HepG2 (cell line): ENCODE measurements around the gene PRICKLE2. TPM values are rescaled to one million over a fixed set of nuclear protein-coding genes. Genes with fewer than 3 reads are reported as not detected.

Source experiments
- ATAC-seq: fragments of 200-7000 bp; cut with Tn5 transposase; 3 replicates; pipeline ENCODE4 v1.9.1; 2020; ENCODE audit warnings: mild to moderate bottlenecking, moderate library complexity
- BruUV-seq: library from RNA; stranded (reverse); fragments of 400-500 nt; replicated peaks from 2 replicates; lab custom pipeline; 2021; lab: Mats Ljungman, UMichigan
- CTCF ChIA-PET: fragments of 300-600 bp; formaldehyde crosslinking; extraction: SDS; loops from one replicate; lab custom pipeline; 2021; ENCODE audit warnings: low total read pairs, inconsistent platforms, low intra/inter-chr PET ratio; lab: Yijun Ruan, JAX
- POLR2A ChIA-PET: fragments of 350-600 bp; sonication (Branson Sonifier 250); formaldehyde crosslinking; loops from one replicate; lab custom pipeline; 2020; ENCODE audit warnings: antibody characterized with exemption, inconsistent platforms; lab: Yijun Ruan, JAX
- DNase-seq: peaks from one replicate; pipeline ENCODE4 v3.0.0-alpha.2; 2015; ENCODE audit warnings: low spot score
- FAIRE-seq: peaks from 3 replicates; lab custom pipeline; 2011; peaks lifted over from hg19 to GRCh38; lab: Jason Lieb, UNC
- H2AFZ ChIP-seq: one replicate; pipeline ENCODE4 v1.6.1; 2011; ENCODE audit warnings: low read length, inconsistent platforms
- H3K27ac ChIP-seq: fragments of 300-600 bp; 3 replicates; pipeline ENCODE4 v1.8.0; 2011; ENCODE audit warnings: mixed run types, mild to moderate bottlenecking, mixed read lengths, low read length, inconsistent platforms; ENCODE audit not compliant: insufficient read depth; ENCODE audit errors: extremely low read length
- H3K27me3 ChIP-seq, 2 experiments: fragments of 200-600 bp in 1 of 2; 2 replicates in 1 of 2; 3 replicates in 1 of 2; pipeline versions ENCODE4 v1.6.0 to v1.8.0; 2011; ENCODE audit warnings: low read length in 2 of 2, mild to moderate bottlenecking in 2 of 2, moderate library complexity in 2 of 2, inconsistent platforms in 1 of 2; ENCODE audit not compliant: insufficient read depth in 2 of 2, control insufficient read depth in 1 of 2
- H3K36me3 ChIP-seq, 2 experiments: fragments of 200-600 bp in 1 of 2; replicated peaks in 1 of 2; 2 replicates in 1 of 2; 3 replicates in 1 of 2; pipeline versions ENCODE4 v1.5.1 to v1.8.0; 2011; ENCODE audit warnings: low read length in 2 of 2, inconsistent platforms in 1 of 2; ENCODE audit not compliant: insufficient read depth in 2 of 2, control insufficient read depth in 1 of 2
- H3K4me1 ChIP-seq: 2 replicates; pipeline ENCODE4 v1.5.1; 2012; ENCODE audit warnings: low read length, inconsistent platforms; ENCODE audit not compliant: insufficient read depth
- H3K4me2 ChIP-seq: 2 replicates; pipeline ENCODE4 v1.6.0; 2011; ENCODE audit warnings: low read depth, low read length, inconsistent platforms
- H3K4me3 ChIP-seq, 3 experiments: fragments of 200-600 bp in 1 of 3; sonication (generic), shearing (Covaris generic) in 1 of 3; replicated peaks in 1 of 3; 2 replicates each; pipeline ENCODE4 v1.5.1; 2011 to 2016; ENCODE audit warnings: low read length in 3 of 3, inconsistent platforms in 2 of 3, low read depth in 2 of 3, mild to moderate bottlenecking in 2 of 3, control low read depth in 1 of 3, mixed read lengths in 1 of 3; ENCODE audit not compliant: insufficient read depth in 1 of 3
- H3K79me2 ChIP-seq: one replicate; pipeline ENCODE4 v1.6.1; 2011; ENCODE audit warnings: low read length, inconsistent platforms; ENCODE audit not compliant: insufficient read depth
- H3K9ac ChIP-seq: 2 replicates; pipeline ENCODE4 v1.6.0; 2011; ENCODE audit warnings: mild to moderate bottlenecking, low read depth, low read length, inconsistent platforms; ENCODE audit not compliant: insufficient read depth
- H3K9me3 ChIP-seq: 2 replicates; pipeline ENCODE4 v1.5.1; 2012; ENCODE audit warnings: mild to moderate bottlenecking, low read length
- H4K20me1 ChIP-seq: 2 replicates; pipeline ENCODE4 v1.6.0; 2011; ENCODE audit warnings: inconsistent platforms, mild to moderate bottlenecking, low read length, moderate library complexity; ENCODE audit not compliant: insufficient read depth
- AHDC1 ChIP-seq: sonication (generic); formaldehyde crosslinking; IDR thresholded peaks from 2 replicates; pipeline ENCODE4 v1.5.1; 2020; ENCODE audit warnings: mild to moderate bottlenecking, missing genetic modification reagents, borderline replicate concordance
- FOSL2 ChIP-seq: sonication (generic); formaldehyde crosslinking; IDR thresholded peaks from 2 replicates; pipeline ENCODE4 v1.4.0; 2020; ENCODE audit warnings: missing genetic modification reagents
- HNF4A ChIP-seq: sonication (generic); formaldehyde crosslinking; IDR thresholded peaks from 2 replicates; pipeline ENCODE4 v1.4.0; 2020; ENCODE audit warnings: missing genetic modification reagents
- NFYC ChIP-seq: IDR thresholded peaks from 2 replicates; pipeline ENCODE4 v1.6.1; 2016; ENCODE audit warnings: missing genetic modification reagents, missing compliant biosample characterization
- PAXIP1 ChIP-seq: sonication (generic); formaldehyde crosslinking; conservative IDR thresholded peaks from 2 replicates; pipeline ENCODE4 v1.4.0; 2020; ENCODE audit warnings: mild to moderate bottlenecking, missing genetic modification reagents, moderate library complexity
- SAP130 ChIP-seq: IDR thresholded peaks from 2 replicates; pipeline ENCODE4 v1.6.1; 2016; ENCODE audit warnings: low read depth
- SOX13 ChIP-seq, 3 experiments: fragments of 450-650 bp in 1 of 3; sonication (generic) in 1 of 3; formaldehyde crosslinking in 1 of 3; IDR thresholded peaks in 2 of 3; conservative IDR thresholded peaks in 1 of 3; 2 replicates each; pipeline versions ENCODE4 v1.5.0 to v1.6.1; 2016 to 2020; ENCODE audit warnings: antibody characterized with exemption in 1 of 3, mild to moderate bottlenecking in 1 of 3, missing compliant biosample characterization in 1 of 3, missing genetic modification reagents in 1 of 3, moderate library complexity in 1 of 3
- SOX5 ChIP-seq: IDR thresholded peaks from 2 replicates; pipeline ENCODE4 v1.6.1; 2016; ENCODE audit warnings: borderline replicate concordance
- SYNCRIP ChIP-seq: fragments of 200-400 bp; formaldehyde crosslinking; IDR thresholded peaks from 2 replicates; pipeline ENCODE4 v1.6.1; 2018; ENCODE audit warnings: mild to moderate bottlenecking, low read depth, low read length; ENCODE audit not compliant: insufficient read depth
- TFAP4 ChIP-seq: sonication (generic); IDR thresholded peaks from 2 replicates; pipeline ENCODE4 v1.6.1; 2016; ENCODE audit warnings: low read depth, borderline replicate concordance
- ZBTB46 ChIP-seq: sonication (generic); formaldehyde crosslinking; IDR thresholded peaks from 2 replicates; pipeline ENCODE4 v1.4.0; 2020; ENCODE audit warnings: mild to moderate bottlenecking, missing genetic modification reagents, borderline replicate concordance
- ZNF160 ChIP-seq: sonication (generic); formaldehyde crosslinking; IDR thresholded peaks from 2 replicates; pipeline ENCODE4 v1.8.0; 2022; ENCODE audit warnings: mild to moderate bottlenecking, inconsistent platforms, missing genetic modification reagents
- WGBS: methylation state at CpG from one replicate; pipeline ENCODE4 v1.1.6; 2017; ENCODE audit warnings: low lambda C conversion rate; 5-methylcytosine and 5-hydroxymethylcytosine counted together
- in situ Hi-C: cut with HindIII; loops from 2 replicates; pipeline ENCODE4 v1.10.0; 2017; ENCODE audit warnings: low pct_unique_long_range_greater_than_20kb; ENCODE audit not compliant: extremely low pct_ligation_motif_present
- intact Hi-C: fragments of 100-400 bp; cut with micrococcal nuclease; formaldehyde crosslinking; loops from one replicate; pipeline ENCODE4 v1.10.0; 2022; ENCODE audit not compliant: unreplicated experiment
- polyA plus RNA-seq, 8 experiments: library from polyadenylated mRNA; depleted of rRNA in 3 of 8; stranded (reverse) in 7 of 8; unstranded in 1 of 8; fragments of >200 nt; fragmentation: Illumina TruSeq in 4 of 8; extraction: Trizol in 4 of 8; gene quantifications; 2 replicates each; pipeline versions ENCODE4 v1.2.1 to v1.2.3, GENCODE V29; 2011 to 2016; ENCODE audit warnings: low read depth in 4 of 8, missing spikeins in 1 of 8, mixed read lengths in 1 of 8; ENCODE audit not compliant: insufficient read depth in 1 of 8
- total RNA-seq, 5 experiments: library from RNA; depleted of rRNA; stranded (reverse); fragments of >200 nt; fragmentation: Illumina TruSeq; extraction: Trizol; gene quantifications; 2 replicates each; pipeline ENCODE4 v1.2.3, GENCODE V29; 2016; ENCODE audit warnings: low read depth in 1 of 5

PRICKLE2 gene
- total and polyA plus RNA-seq, 2 of the 13 experiments (the other 11 are each of a cell fraction or from before 2014, with no cell fraction given) = 0.01 to 0.07 TPM

GRCh38 chr3:64251019-64251418 lies 25.8 kb upstream of the PRICKLE2 start:
- FAIRE-seq = no peak
- Histone ChIP-seq H3K9ac (no peak overlapping the region), H3K27ac (no peak overlapping the region), H2AFZ (no peak overlapping the region), H3K27me3 (no peaks in the 10 kb centered on the region), H3K9me3 (no peaks in the 10 kb centered on the region), H3K79me2 (no peaks in the 10 kb centered on the region), H3K36me3 (no peaks in the 10 kb centered on the region), H3K4me2 (peak overlapping the region; percentile 31), H4K20me1 (no peaks in the 10 kb centered on the region), H3K4me3 (no peak overlapping the region), H3K4me1 (peaks cover 64% of the 10 kb centered on the region)
- 46% methylated on average over 1 of the region's 3 CpGs for WGBS
- peak; percentile 91 for ATAC-seq
- in situ Hi-C loops = no loop called here
- CTCF ChIA-PET = no interaction called here
- no TSS peak for BruUV-seq
- peak; percentile 66 for DNase-seq
- POLR2A ChIA-PET = no interaction called here
- intact Hi-C loops = no loop called here
- TF ChIP-seq SOX5 (CRISPR knock-in tag) = peak; percentile 60; the same call in 1 of the 2 replicates
- TF ChIP-seq HNF4A (CRISPR knock-in tag) = peak; percentile 65
- TF ChIP-seq NFYC (CRISPR knock-in tag) = no peak
- peak; percentile 69 for TF ChIP-seq FOSL2 (CRISPR knock-in tag)
- no peak for TF ChIP-seq SYNCRIP
- TF ChIP-seq ZNF160 (CRISPR knock-in tag) = no peak
- TF ChIP-seq TFAP4 = peak; percentile 23; the same call in 1 of the 2 replicates
- TF ChIP-seq SAP130 (CRISPR knock-in tag) = peak; percentile 15; the same call in 1 of the 2 replicates
- no peak for TF ChIP-seq SOX13 (IDR thresholded peaks at IDR 0.05)
- peak in 1 of 2 experiments; percentile 48; a peak in 2 of 4 replicates for TF ChIP-seq SOX13 (CRISPR knock-in tag; conservative IDR thresholded peaks at IDR 0.05 in 1 of 2, IDR thresholded peaks at IDR 0.05 in 1 of 2)
- 0 out of 2 replicates have a peak, but pooled peaks have one; percentile 53 for TF ChIP-seq AHDC1 (CRISPR knock-in tag)
- TF ChIP-seq PAXIP1 (CRISPR knock-in tag) = peak; percentile 68
- no peak for TF ChIP-seq ZBTB46 (CRISPR knock-in tag)
